GM18861 (cell line): Measurements from ENCODE around the gene SULT1C3.

Experiments
- ATAC-seq: cut with Tn5 transposase; IDR thresholded peaks from one replicate; pipeline ENCODE4 v1.9.1; 2021; ENCODE audit not compliant: unreplicated experiment

Gene SULT1C3

DNA sequence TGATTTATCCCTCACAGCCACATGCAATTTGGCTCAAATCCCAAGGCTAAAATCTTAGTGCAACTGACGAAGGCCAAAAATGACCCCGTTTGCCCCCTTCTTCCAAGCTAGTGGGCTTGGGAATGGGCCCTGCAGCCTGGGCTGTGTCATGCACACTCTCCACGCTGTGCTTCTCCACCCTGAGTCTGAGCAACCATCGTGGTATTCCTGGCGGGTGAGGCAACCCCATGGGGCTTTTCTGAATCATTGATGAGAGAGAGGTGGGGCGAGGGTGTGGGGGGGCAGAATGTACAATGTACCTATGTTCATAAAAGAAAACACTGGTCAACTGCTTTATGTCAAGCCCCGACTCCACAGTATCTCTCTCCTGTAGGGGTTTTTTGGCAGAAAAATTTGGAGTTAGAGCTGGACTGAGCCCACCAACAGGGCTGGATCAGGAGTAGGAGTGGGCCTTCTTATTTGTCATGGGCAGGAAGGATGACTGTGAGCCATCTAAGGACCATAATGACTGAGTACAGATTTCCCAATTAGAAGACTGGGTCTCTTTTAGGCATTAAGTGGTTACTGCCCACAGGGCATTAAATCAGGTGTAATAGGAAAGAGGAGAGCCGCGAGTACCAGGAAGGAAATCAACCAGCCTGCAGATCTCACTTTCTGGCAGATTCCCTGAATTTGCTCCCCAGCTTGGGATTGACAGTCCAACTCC lies 57.8 kb downstream of the SULT1C3 start:
- no peak for ATAC-seq

DNA sequence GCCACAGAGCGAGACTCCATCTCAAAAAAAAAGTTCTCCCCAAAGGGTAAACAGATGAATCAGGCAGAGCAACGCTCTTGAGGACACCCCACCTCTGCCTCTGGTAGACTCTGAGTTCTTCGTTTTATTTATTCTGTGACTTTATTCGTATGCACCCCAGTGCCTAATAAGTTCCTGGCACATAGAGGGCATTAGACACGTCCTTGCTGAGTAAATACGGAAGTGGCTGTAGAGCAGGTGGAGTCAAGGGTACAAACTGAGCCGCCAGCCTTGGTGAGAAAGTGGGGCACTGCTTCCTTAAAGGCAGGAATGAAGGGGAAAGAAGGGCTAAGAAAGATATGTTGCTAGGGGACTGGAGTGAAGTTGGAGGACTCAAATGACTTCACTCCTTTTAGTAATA lies 61.8 kb downstream of the SULT1C3 start:
- no peak for ATAC-seq

DNA sequence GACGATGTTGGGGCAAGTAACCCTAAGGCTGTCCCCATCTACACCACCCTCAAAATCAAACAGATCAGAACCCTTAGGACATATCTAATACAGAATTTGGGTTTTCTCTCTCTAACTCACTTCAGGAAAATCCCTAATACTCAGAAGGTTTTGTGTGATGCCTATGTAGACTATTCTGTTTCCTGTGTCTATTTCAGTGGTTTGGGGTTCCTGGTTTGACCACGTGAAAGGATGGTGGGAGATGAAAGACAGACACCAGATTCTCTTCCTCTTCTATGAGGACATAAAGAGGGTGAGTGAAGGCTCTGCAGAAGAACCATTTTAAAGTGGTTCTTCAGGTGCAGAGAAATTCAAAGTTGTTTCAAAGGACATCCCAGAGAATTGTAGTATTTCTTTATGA lies 65.2 kb downstream of the SULT1C3 start:
- peak; percentile 70 for ATAC-seq

DNA sequence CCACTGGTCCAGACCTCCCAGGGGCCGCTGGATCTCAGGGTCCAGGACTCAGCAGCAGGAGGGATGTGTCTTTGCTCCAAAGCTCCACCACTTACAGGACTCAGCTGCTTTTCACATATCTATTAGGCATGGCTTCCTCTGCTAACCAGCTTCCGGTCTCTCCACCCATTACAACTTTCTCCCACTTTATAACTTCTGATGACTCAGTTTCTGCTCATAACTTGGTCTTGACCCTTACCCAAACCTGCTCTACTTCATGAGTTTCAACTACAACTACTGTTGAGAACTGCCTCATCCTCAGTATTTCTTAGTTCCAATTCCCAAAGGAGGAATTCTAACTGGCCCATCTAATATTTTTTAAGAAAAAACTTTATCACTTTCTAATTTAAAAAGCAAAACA lies 66.1 kb downstream of the SULT1C3 start:
- no peak for ATAC-seq

DNA sequence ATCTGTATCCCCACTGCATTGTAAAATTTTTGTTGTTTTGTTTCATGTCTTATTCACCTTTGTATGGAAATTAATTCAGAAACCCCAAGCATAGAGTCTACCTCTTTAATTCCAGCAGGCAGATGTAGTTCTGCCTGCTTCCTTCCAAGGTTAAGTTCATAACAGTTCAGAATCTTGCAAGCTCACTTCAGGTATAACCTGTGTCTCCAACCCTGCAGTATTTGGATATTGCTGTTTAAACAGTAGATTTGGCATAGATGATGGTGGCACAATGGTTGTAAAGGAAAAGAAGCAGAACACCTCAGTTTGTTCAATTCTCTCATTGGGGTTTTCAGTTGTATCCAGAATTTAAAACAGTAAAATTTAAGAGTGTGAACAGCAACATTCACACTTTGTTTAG lies 70.1 kb downstream of the SULT1C3 start:
- no peak for ATAC-seq
